GM10248 (cell line): Measurements from ENCODE around the gene GPHN.

Experiments
- CTCF ChIA-PET: fragments of 300-600 bp; sonication (Branson Sonifier 250); formaldehyde crosslinking; extraction: SDS; loops from one replicate; lab custom pipeline; 2021; ENCODE audit warnings: antibody characterized with exemption; lab: Yijun Ruan, JAX
- POLR2A ChIA-PET: fragments of 350-650 bp; sonication (Branson Sonifier 250); formaldehyde crosslinking; extraction: SDS; loops from one replicate; lab custom pipeline; 2020; ENCODE audit warnings: antibody characterized with exemption; lab: Yijun Ruan, JAX
- DNase-seq: peaks from one replicate; pipeline ENCODE4 v3.0.0; 2012; ENCODE audit errors: extremely low spot score
- TF ChIP-seq, protein P1 (sequence below): IDR thresholded peaks from 2 replicates; pipeline ENCODE4 v1.5.1; 2012; ENCODE audit warnings: mild to moderate bottlenecking, low read depth; ENCODE audit errors: extremely low read depth, missing control alignments, control extremely low read depth

GPHN gene

DNA sequence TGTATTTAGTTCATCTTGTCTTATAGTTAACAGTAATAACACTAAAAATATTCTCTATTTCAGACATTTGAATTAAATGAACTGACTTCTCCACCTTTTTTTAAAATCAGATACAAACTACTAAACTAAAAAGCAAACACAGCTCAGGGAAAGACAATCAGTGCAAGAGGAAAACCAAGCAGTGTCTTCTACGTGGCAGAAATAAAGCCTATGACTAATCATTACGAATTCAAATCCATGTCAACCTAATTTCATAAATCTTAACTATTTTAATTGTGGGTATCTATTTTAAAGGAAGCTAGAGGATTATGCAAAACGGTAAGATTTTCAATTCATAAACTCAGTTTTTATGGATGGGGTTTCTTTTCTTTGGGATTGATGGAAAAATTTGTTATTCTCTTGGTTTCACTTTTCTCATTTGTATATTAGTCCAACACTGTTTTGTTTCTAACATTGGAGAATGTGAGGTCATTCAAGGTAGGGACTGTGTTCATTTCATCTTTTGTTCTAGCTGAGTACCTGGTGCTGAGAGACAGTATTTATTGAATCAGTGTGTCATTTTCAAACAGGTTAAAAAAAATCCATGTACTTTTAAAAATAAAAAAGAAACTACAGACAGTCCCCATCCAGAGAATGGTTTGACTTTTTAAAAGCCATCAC lies 720.5 kb downstream of the GPHN start:
- ChIA-PET POLR2A (no interaction called here), CTCF (interaction anchor here (0.8 to 1.6 kb wide), 2 partner anchors 11 to 131 kb away, joined by 3 to 5 read pairs; partner anchors contain the start of genes ATP6V1D and EIF2S1)
- no peak for DNase-seq
- TF ChIP-seq, protein P1, sequence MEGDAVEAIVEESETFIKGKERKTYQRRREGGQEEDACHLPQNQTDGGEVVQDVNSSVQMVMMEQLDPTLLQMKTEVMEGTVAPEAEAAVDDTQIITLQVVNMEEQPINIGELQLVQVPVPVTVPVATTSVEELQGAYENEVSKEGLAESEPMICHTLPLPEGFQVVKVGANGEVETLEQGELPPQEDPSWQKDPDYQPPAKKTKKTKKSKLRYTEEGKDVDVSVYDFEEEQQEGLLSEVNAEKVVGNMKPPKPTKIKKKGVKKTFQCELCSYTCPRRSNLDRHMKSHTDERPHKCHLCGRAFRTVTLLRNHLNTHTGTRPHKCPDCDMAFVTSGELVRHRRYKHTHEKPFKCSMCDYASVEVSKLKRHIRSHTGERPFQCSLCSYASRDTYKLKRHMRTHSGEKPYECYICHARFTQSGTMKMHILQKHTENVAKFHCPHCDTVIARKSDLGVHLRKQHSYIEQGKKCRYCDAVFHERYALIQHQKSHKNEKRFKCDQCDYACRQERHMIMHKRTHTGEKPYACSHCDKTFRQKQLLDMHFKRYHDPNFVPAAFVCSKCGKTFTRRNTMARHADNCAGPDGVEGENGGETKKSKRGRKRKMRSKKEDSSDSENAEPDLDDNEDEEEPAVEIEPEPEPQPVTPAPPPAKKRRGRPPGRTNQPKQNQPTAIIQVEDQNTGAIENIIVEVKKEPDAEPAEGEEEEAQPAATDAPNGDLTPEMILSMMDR = no peak
